Natural killer cell treated with Interleukin-12 subunit alpha and Interleukin-12 subunit beta and Interleukin-15 and Interleukin-18, amount 100 ng/mL, for 72 hours (primary cell): ENCODE measurements around the gene WASF1. TPM values are rescaled to one million over a fixed set of nuclear protein-coding genes. Genes with fewer than 3 reads are reported as not detected.

Experiments
- ATAC-seq, 2 donors: fragments of 150-1000 bp; cut with Tn5 transposase in 1 of 2; sonication (Bioruptor Pico), chemical (Tn5 transposase) in 1 of 2; 2 replicates each; pipeline ENCODE4 v1.10.0; 2021
- DNase-seq: peaks from one replicate; pipeline ENCODE4 v3.0.0; 2022; ENCODE audit warnings: low spot score
- H3K27ac Mint-ChIP-seq, 2 donors: 1 replicate in 1 of 2; 2 replicates in 1 of 2; pipeline ENCODE4 v1.8.0; 2022; ENCODE audit warnings: mixed read lengths in 2 of 2, mild to moderate bottlenecking in 1 of 2, moderate library complexity in 1 of 2
- H3K27me3 Mint-ChIP-seq, 2 donors: 1 replicate in 1 of 2; 2 replicates in 1 of 2; pipeline ENCODE4 v1.8.0; 2022; ENCODE audit warnings: mixed read lengths in 2 of 2
- H3K36me3 Mint-ChIP-seq: one replicate; pipeline ENCODE4 v1.8.0; 2022; ENCODE audit warnings: mixed read lengths
- H3K4me1 Mint-ChIP-seq, 2 donors: 1 replicate in 1 of 2; 2 replicates in 1 of 2; pipeline ENCODE4 v1.8.0; 2022; ENCODE audit warnings: low read depth in 2 of 2, mixed read lengths in 2 of 2, mild to moderate bottlenecking in 1 of 2
- H3K4me3 Mint-ChIP-seq: one replicate; pipeline ENCODE4 v1.8.0; 2022; ENCODE audit warnings: mixed read lengths
- H3K9me3 Mint-ChIP-seq: 2 replicates; pipeline ENCODE4 v1.8.0; 2022; ENCODE audit warnings: mixed read lengths
- total RNA-seq, 2 donors: library from RNA; stranded (reverse); gene quantifications; one replicate each; pipeline ENCODE4 v1.2.3, GENCODE V29; 2022

The WASF1 gene
- total RNA-seq, 2 donors from 2014 or later, result 0.31 TPM; not detected in 1

DNA sequence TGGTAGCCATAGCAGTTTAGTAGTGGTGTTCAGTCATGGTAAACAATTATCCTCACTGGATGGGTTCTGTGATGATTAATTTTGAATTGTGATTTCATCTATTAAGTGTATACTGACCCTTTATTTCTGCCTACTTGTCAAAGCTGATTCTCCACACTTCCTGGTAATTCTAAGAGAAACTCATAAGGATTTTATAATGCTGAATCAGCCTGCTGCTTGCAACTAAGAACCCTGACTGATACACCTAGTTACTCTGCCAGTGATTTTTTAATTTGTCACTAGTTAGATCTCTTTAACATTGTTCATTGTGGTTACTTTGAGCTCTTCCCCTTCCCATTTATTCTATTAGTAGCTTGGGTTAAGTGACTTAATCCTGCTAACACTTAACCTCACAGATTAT, 9.3 kb upstream of the WASF1 start:
- DNase-seq (no peak), ATAC-seq (no peak)
- Mint-ChIP-seq H3K9me3 (no peaks in the 10 kb centered on the region), H3K27me3 (no peaks in the 10 kb centered on the region), H3K27ac (no peak overlapping the region), H3K4me1 (peaks cover 10 to 11% of the 10 kb centered on the region in 2 donors), H3K36me3 (no peaks in the 10 kb centered on the region), H3K4me3 (no peak overlapping the region)

DNA sequence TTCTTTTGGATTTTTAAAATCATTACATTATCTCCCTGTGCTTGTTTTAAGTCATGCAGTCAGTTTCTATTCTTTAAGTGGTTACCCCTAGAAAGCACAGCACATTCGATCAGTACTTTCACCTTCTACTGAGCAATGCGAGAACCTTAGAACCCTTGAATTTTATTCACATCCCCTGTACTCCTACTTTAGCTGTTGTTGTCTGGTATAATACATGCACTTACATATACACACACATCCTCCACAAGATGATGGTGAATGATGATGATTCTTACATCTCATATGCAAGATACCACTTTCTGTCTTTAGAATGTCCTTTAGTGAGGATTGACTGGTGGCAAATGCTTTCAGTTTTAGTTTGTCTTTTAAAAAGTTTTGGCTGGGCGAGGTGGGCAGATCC, 6.4 kb upstream of the WASF1 start:
- H3K27ac Mint-ChIP-seq, result peak overlapping the region; percentile 22 to 62
- H3K9me3 Mint-ChIP-seq, result no peaks in the 10 kb centered on the region
- peaks cover 10 to 11% of the 10 kb centered on the region in 2 donors for H3K4me1 Mint-ChIP-seq

GRCh38 chr6:110183292-110183885, 3.9 kb upstream of the WASF1 start:
- Mint-ChIP-seq H3K9me3 (no peaks in the 10 kb centered on the region), H3K4me3 (no peak overlapping the region), H3K36me3 (no peaks in the 10 kb centered on the region), H3K27ac (no peak overlapping the region), H3K4me1 (peaks cover 9 to 15% of the 10 kb centered on the region in 2 donors), H3K27me3 (peaks cover 0 to 3% of the 10 kb centered on the region in 2 donors)
- DNase-seq, result no peak
- no peak for ATAC-seq

More for the DNA sequence above, 6.4 kb upstream of the WASF1 start:
- peak; percentile 48 to 66 for ATAC-seq
- Mint-ChIP-seq H3K27me3 (no peaks in the 10 kb centered on the region), H3K36me3 (no peaks in the 10 kb centered on the region), H3K4me3 (peak overlapping the region; percentile 66)
- DNase-seq, result no peak

DNA sequence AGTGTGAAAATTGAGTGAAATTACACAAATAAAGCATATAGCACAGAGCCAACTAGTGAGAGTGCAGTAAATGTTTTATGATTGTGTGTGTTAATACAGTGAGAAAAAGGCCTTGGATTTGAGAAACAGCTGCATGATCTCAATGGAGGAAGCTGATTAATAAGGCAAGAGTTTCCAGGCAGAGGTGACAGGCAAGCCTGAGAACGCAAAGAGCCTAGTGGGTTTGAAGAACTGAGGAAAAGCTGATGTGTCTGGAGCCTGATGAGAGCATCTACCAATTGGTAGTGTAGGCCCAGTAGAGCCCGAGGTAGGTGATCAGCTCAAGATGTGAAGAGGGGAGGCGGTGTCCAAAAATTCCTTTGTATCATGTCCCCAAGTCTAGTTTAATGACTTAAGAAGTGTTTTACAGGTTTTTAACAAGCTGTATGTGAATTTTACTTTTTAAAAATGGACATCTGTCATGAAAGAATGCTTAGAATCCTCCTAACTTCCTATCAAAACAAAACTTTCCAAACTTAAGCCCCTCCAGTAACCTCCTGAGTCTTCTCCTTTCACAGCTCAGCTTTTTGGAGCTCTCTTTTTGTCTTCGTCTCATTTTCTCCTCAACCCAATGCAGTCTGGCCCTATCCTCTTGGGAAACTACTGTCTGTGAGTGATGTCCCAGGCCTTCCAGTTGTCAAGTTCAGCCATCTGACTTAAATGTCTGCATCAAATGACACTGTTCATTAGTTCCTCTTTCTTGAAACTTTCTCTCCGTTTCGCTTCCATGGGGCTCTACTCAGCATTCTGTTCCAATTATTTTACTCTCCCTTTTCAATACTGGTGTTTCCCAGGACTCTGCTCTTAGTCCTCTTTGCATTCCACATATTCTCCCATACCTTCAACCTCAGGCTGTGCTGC, 1.9 kb upstream of the WASF1 start:
- Mint-ChIP-seq H3K27ac (no peak overlapping the region), H3K9me3 (no peaks in the 10 kb centered on the region), H3K4me3 (no peak overlapping the region), H3K27me3 (peaks cover 2 to 16% of the 10 kb centered on the region in 2 donors), H3K36me3 (no peaks in the 10 kb centered on the region), H3K4me1 (peaks cover 9 to 18% of the 10 kb centered on the region in 2 donors)
- ATAC-seq (no peak), DNase-seq (no peak)

GRCh38 chr6:110180228-110181008, 948 bp upstream of the WASF1 start, which contains the start of gene CDC40:
CDC40 (plus strand) TSS chr6:110180427; CDS start chr6:110180445, 18 bp downstream.
- no peak within 1 kb of the TSS for H3K4me3 Mint-ChIP-seq
- DNase-seq (peak; percentile 64), ATAC-seq (peak; percentile 73 to 78)
- no peaks in the 10 kb centered on the region for H3K9me3 Mint-ChIP-seq
- no peak within 1 kb of the TSS for H3K27ac Mint-ChIP-seq
- H3K4me1 Mint-ChIP-seq, result peaks cover 4 to 9% of the 10 kb centered on the region in 2 donors
- peaks cover 5 to 18% of the 10 kb centered on the region in 2 donors for H3K27me3 Mint-ChIP-seq
- H3K36me3 Mint-ChIP-seq, result no peaks in the 10 kb centered on the region

DNA sequence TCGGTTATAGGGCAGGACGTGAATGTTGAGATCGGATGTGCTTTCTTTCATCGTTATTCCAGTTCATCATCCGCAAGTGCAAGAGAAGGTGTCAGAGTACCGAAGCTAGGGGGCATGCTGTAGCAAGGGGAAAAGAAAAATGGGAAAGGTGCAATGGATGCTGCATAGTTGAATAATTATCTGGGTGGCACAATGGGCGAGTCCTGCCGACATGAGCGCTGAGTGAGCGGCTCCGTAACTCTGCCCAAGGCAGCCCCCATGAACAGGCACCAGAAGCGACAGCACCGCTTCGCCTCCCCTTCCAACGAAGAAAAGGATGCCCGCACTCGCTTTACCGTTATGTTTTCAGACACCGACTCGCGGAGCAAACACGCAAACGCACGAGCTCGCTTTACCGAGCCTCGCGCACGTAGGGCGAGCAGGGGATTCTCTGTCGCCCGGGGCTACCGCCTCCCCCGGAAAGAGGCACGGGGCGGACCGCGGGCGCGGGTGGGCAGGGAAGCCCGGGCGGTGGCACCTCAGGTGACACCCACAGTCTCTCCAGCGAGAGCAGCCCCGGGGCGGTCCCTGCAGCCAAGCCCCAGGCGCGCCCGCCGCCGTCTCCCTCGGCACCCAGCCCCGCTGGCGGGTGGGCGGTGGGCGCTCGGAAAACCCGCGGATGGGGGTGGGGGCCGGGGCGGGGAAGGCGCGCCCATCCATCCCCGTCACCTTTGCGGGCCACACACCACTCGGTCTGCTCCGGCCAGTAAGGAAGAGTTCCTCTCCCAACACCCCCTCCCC, 654 bp downstream of the WASF1 start:
- Mint-ChIP-seq H3K4me1 (peaks cover 4 to 7% of the 10 kb centered on the region in 2 donors), H3K27me3 (peaks cover 10 to 34% of the 10 kb centered on the region in 2 donors), H3K4me3 (no peak overlapping the region), H3K9me3 (no peaks in the 10 kb centered on the region), H3K27ac (peak overlapping the region; percentile 6 to 20), H3K36me3 (no peaks in the 10 kb centered on the region)
- DNase-seq (peak; percentile 81), ATAC-seq (peak; percentile 61 to 75)

DNA sequence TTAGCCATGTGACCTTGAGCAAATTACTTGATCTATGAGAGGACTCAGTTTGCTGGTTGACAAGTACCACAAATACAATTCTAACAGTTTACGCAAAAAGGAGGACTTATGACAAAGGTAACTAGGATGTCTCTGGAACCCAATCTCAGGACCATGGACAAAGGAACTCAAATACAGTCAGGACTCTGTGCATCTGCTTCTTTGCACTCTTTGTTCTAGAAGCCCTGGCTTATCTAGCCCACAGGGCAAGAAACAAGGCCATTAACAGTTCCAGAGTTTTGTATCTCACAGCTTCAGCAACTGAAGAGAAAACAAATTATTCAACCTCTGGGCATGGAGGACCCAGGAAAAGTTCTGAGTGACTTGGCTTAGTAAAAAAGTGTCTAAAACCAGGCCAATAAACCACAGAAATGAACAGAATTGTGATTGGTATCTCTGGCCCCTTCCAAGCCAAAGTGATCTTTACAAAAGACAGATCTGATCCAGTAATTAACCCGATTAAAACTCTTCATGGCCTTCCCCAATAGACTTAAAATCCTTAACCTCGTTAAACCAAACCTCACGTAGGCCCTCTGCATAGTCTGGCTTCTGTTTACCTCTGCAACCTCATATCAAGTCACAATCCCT, 5.9 kb downstream of the WASF1 start:
- Mint-ChIP-seq H3K4me1 (peaks cover 4 to 5% of the 10 kb centered on the region in 2 donors), H3K4me3 (no peak overlapping the region), H3K27ac (no peak overlapping the region), H3K36me3 (no peaks in the 10 kb centered on the region), H3K27me3 (peaks cover 12 to 43% of the 10 kb centered on the region in 2 donors), H3K9me3 (no peaks in the 10 kb centered on the region)
- no peak for DNase-seq
- no peak for ATAC-seq

DNA sequence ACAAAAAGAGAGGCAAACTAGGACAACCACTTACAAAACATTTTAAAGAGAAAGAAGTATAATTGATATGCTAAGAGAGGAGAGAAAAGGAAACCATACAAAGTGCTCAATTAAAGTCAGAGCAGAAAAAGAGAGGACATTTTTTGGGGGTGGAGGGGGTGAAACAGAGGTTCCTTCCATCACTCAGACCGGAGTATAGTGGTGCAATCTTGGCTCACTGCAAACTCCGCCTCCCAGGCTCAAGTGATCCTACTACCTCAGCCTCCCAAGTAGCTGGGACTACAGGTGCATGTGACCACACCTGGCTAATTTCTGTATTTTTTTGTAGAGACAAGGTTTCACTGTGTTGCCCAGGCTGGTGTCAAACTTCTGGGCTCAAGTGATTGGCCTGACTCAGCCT, 9.4 kb downstream of the WASF1 start:
- DNase-seq (no peak), ATAC-seq (no peak)
- Mint-ChIP-seq H3K4me3 (no peak overlapping the region), H3K27me3 (peaks cover 9 to 31% of the 10 kb centered on the region in 2 donors), H3K9me3 (no peaks in the 10 kb centered on the region), H3K36me3 (no peaks in the 10 kb centered on the region), H3K4me1 (no peaks in the 10 kb centered on the region), H3K27ac (no peak overlapping the region)

- Mint-ChIP-seq H3K9me3 (no peaks in the 10 kb centered on the region), H3K27me3 (peaks cover 19 to 51% of the 10 kb centered on the region in 2 donors), H3K4me1 (no peaks in the 10 kb centered on the region), H3K4me3 (no peak overlapping the region), H3K27ac (no peak overlapping the region), H3K36me3 (peaks cover 4% of the 10 kb centered on the region)
- DNase-seq (no peak), ATAC-seq (no peak)
Observed at GRCh38 chr6:110158479-110158878, 21.0 kb downstream of the WASF1 start.

DNA sequence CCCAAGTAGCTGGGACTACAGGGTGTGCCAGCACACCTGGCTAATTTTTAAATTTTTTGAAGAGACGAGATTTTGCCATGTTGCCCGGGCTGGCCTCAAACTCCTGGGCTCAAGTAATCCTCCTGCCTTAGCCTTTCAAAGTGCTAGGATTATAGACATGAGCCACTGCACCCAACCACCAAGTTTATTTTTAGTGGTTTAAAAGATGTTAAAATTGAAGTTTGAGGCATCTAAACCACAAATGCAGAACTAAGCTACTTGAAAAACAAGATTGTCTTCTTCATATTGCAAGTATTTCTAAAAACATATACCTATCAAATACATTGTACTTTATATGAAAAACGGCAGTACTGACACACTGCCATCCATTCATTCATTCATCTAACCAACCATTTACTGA, 31.6 kb downstream of the WASF1 start:
- DNase-seq (no peak), ATAC-seq (no peak)
- Mint-ChIP-seq H3K36me3 (no peaks in the 10 kb centered on the region), H3K27me3 (peaks cover 10 to 33% of the 10 kb centered on the region in 2 donors), H3K4me3 (no peak overlapping the region), H3K27ac (no peak overlapping the region), H3K9me3 (no peaks in the 10 kb centered on the region), H3K4me1 (no peaks in the 10 kb centered on the region)

DNA sequence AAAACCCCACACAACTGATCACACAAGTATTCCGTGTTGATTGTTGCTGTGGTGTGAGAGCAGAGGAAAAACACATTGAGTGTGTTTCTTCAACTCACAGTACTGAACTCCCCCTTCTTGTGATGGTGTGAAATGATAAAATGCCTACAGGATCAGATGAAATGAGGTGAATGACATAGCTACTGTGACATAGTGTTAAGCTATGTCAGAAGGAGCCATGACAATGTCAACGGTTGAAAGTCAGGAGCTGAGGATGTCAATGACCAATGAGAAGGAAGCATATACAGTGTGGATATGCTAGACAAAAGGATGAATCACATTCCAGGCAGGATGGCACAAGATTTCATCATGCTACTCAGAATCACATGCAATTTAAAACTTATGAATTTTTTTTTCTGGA, 38.8 kb downstream of the WASF1 start:
- ATAC-seq (no peak), DNase-seq (no peak)
- no peak overlapping the region for H3K4me3 Mint-ChIP-seq
- peaks cover 25 to 37% of the 10 kb centered on the region in 2 donors for H3K27me3 Mint-ChIP-seq
- peaks cover 0 to 4% of the 10 kb centered on the region in 2 donors for H3K4me1 Mint-ChIP-seq
- no peaks in the 10 kb centered on the region for H3K36me3 Mint-ChIP-seq
- no peaks in the 10 kb centered on the region for H3K9me3 Mint-ChIP-seq
- H3K27ac Mint-ChIP-seq, result no peak overlapping the region

DNA sequence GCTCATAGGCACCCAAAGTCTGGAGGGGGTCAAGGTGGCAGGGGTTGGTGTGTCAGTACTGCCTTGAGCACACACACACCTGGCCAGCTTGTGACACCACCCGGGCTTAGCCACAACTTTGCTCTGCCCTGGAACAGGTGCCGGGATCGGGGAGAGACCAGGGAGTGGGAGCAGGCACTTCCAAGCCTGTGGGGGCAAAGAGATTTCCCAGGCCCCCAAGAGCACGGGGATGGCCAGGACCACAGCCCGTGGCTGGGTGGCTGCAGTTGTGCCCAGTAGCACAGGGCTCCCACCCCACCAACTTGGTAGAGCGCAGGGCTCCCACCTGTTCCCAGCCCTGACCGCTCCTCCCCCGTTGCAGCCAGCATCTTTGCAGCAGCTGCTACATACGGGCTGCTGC, 40.4 kb downstream of the WASF1 start:
- no peak overlapping the region for H3K4me3 Mint-ChIP-seq
- ATAC-seq (no peak), DNase-seq (no peak)
- no peaks in the 10 kb centered on the region for H3K9me3 Mint-ChIP-seq
- H3K36me3 Mint-ChIP-seq, result no peaks in the 10 kb centered on the region
- no peak overlapping the region for H3K27ac Mint-ChIP-seq
- H3K4me1 Mint-ChIP-seq, result peaks cover 0 to 4% of the 10 kb centered on the region in 2 donors
- peaks cover 30 to 44% of the 10 kb centered on the region in 2 donors for H3K27me3 Mint-ChIP-seq
